GM15510 (cell line): ENCODE data around the gene ATP2C2.

Experiments
- POLR2A ChIP-seq: IDR thresholded peaks from 3 replicates; pipeline ENCODE4 v1.6.1; 2011; ENCODE audit warnings: borderline replicate concordance; ENCODE audit not compliant: insufficient read length; ENCODE audit errors: extremely low read depth

Gene ATP2C2

GRCh38 chr16:84446596-84447392 is 78.5 kb downstream of the ATP2C2 start:
- no peak for TF ChIP-seq POLR2A

GRCh38 chr16:84448444-84448843 is 80.1 kb downstream of the ATP2C2 start:
- TF ChIP-seq POLR2A, result no peak

GRCh38 chr16:84449156-84450140 is 81.1 kb downstream of the ATP2C2 start:
- no peak for TF ChIP-seq POLR2A

- TF ChIP-seq POLR2A, result no peak
These were observed 82.0 kb downstream of the ATP2C2 start for GRCh38 chr16:84450176-84450865.

GRCh38 chr16:84451781-84452180 is 83.4 kb downstream of the ATP2C2 start:
- no peak for TF ChIP-seq POLR2A

GRCh38 chr16:84453061-84453752 is 84.9 kb downstream of the ATP2C2 start:
- TF ChIP-seq POLR2A, result no peak

GRCh38 chr16:84454611-84455010 is 86.3 kb downstream of the ATP2C2 start:
- TF ChIP-seq POLR2A, result no peak

- no peak for TF ChIP-seq POLR2A
These were observed 86.7 kb downstream of the ATP2C2 start for GRCh38 chr16:84455031-84455430.

GRCh38 chr16:84458606-84459532 is 90.5 kb downstream of the ATP2C2 start:
- TF ChIP-seq POLR2A, result no peak

GRCh38 chr16:84459533-84459894 is 91.2 kb downstream of the ATP2C2 start:
- no peak for TF ChIP-seq POLR2A

GRCh38 chr16:84459941-84460405 is 91.6 kb downstream of the ATP2C2 start:
- TF ChIP-seq POLR2A, result no peak

- no peak for TF ChIP-seq POLR2A
These were observed 92.2 kb downstream of the ATP2C2 start for GRCh38 chr16:84460406-84461028.

- no peak for TF ChIP-seq POLR2A
These were observed 92.7 kb downstream of the ATP2C2 start for GRCh38 chr16:84461029-84461412.
